ENCODE measurements around the gene TMEM132C. TPM values are rescaled to one million over a fixed set of nuclear protein-coding genes. Genes with fewer than 3 reads are reported as not detected.

The TMEM132C gene
- total and polyA plus RNA-seq, 2 of the 13 experiments (the other 11 are each of a cell fraction or from before 2014, with no cell fraction given): not detected

DNA sequence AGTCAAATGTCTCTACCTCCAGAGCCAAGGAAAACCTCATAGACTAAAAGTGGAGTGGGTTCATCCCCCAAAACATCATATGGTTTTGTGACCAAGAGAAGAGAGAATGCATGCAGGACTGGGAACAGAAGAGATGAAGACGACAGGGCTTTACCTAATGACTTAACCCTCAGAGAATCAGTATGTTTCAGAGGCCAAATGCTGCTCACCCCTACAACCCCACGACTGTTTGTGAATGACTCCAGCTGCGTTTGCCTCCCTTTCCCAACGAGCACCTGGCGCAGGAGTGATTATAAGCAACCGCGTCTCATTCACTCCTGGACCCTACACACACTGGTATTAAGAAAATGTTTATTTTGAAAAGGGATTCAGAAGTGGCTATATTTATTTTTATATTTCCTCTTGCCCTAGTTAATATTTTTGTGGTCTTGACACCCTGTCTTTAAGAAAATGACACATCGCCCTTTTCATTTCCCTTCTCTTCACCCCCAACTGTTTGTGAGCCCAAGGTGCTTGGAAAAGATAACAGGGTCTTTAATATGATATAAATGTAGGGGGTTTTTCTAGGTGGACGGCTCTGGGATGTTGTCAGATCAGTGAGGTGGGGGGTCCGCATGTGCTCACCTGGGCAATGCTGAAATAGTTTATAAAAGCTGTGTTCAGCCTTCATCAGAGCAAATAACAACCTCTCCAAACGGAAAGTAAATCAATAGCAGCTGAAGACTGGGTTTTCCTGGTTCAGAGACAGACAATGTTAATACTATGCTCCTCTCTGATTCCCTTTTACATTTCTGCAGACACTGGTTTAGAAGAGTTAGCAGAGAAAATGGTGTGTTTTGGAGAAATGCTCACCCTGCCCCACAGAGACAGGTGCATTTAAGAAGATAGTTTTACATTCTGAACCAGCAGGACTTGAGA is 479.1 kb downstream of the TMEM132C start:
- ChIA-PET CTCF (ENCODE audit: low intra/inter-chr PET ratio, low total read pairs) (no interaction called here), POLR2A (no interaction called here)
- Histone ChIP-seq H3K36me3 (replicated peaks in 1 of 2; ENCODE audit: control insufficient read depth in 1 of 2, insufficient read depth in 2 of 2, low read length in 2 of 2) (no peaks in the 10 kb centered on the region), H4K20me1 (ENCODE audit: insufficient read depth, low read length) (no peaks in the 10 kb centered on the region), H3K4me2 (ENCODE audit: low read depth, low read length) (no peak overlapping the region), H3K79me2 (ENCODE audit: insufficient read depth, low read length) (no peaks in the 10 kb centered on the region), H3K4me3 (replicated peaks in 1 of 3; ENCODE audit: insufficient read depth in 1 of 3, low read depth in 2 of 3, low read length in 3 of 3) (no peak overlapping the region), H3K9me3 (ENCODE audit: low read length) (no peaks in the 10 kb centered on the region), H3K27ac (ENCODE audit: extremely low read length, insufficient read depth, low read length) (no peak overlapping the region), H3K4me1 (ENCODE audit: insufficient read depth, low read length) (no peaks in the 10 kb centered on the region), H3K9ac (ENCODE audit: insufficient read depth, low read depth, low read length) (no peak overlapping the region), H2AFZ (ENCODE audit: low read length) (no peak overlapping the region), H3K27me3 (ENCODE audit: control insufficient read depth in 1 of 2, insufficient read depth in 2 of 2, low read length in 2 of 2) (peaks cover 2 to 47% of the 10 kb centered on the region in 2 experiments; a peak in 2 of 5 replicates)
- WGBS (ENCODE audit: low lambda C conversion rate): 22% methylated on average over 11 of the region's 11 CpGs
- FAIRE-seq (no peak), DNase-seq (ENCODE audit: low spot score) (no peak), ATAC-seq (no peak)
- TF ChIP-seq ZNF879 (CRISPR knock-in tag; IDR thresholded peaks at IDR 0.05) (no peak), ZNF557 (CRISPR knock-in tag; IDR thresholded peaks at IDR 0.05) (no peak), NBN (conservative IDR thresholded peaks at IDR 0.05) (no peak)
- in situ Hi-C loops (cut with HindIII; ENCODE audit: extremely low pct_ligation_motif_present, low pct_unique_long_range_greater_than_20kb) (no loop called here), intact Hi-C loops (cut with micrococcal nuclease; ENCODE audit: unreplicated experiment) (no loop called here)
- BruUV-seq (replicated peaks): no TSS peak

DNA sequence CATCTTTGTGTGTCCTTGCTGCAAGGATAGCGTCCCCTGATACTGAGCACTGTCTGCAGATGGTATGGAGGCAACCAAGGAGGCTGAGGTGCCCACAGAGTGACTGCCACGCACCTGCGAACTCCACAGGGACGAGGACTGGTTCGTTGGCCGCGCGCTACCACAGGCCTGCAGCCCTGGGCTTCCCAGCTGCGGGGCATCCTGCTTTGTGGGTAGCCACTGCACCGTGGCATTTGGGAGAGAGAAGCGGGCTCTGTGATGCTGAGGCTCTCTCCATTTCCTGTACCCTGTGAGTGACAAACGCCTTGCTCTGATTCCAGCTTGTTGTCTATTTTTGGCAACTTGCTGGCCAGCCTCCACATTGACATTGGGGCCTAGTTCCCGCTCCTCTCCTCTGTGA is 480.5 kb downstream of the TMEM132C start:
- Histone ChIP-seq H3K27me3 (ENCODE audit: control insufficient read depth in 1 of 2, insufficient read depth in 2 of 2, low read length in 2 of 2) (peaks cover 2 to 41% of the 10 kb centered on the region in 2 experiments; a peak in 2 of 5 replicates), H3K9ac (ENCODE audit: insufficient read depth, low read depth, low read length) (no peak overlapping the region), H2AFZ (ENCODE audit: low read length) (no peak overlapping the region), H3K36me3 (replicated peaks in 1 of 2; ENCODE audit: control insufficient read depth in 1 of 2, insufficient read depth in 2 of 2, low read length in 2 of 2) (no peaks in the 10 kb centered on the region), H3K4me3 (replicated peaks in 1 of 3; ENCODE audit: insufficient read depth in 1 of 3, low read depth in 2 of 3, low read length in 3 of 3) (no peak overlapping the region), H3K9me3 (ENCODE audit: low read length) (no peaks in the 10 kb centered on the region), H3K4me1 (ENCODE audit: insufficient read depth, low read length) (no peaks in the 10 kb centered on the region), H4K20me1 (ENCODE audit: insufficient read depth, low read length) (no peaks in the 10 kb centered on the region), H3K4me2 (ENCODE audit: low read depth, low read length) (no peak overlapping the region), H3K27ac (ENCODE audit: extremely low read length, insufficient read depth, low read length) (no peak overlapping the region), H3K79me2 (ENCODE audit: insufficient read depth, low read length) (no peaks in the 10 kb centered on the region)
- ChIA-PET CTCF (ENCODE audit: low intra/inter-chr PET ratio, low total read pairs) (no interaction called here), POLR2A (no interaction called here)
- DNase-seq (ENCODE audit: low spot score) (no peak), FAIRE-seq (no peak), ATAC-seq (no peak)
- intact Hi-C loops (cut with micrococcal nuclease; ENCODE audit: unreplicated experiment) (no loop called here), in situ Hi-C loops (cut with HindIII; ENCODE audit: extremely low pct_ligation_motif_present, low pct_unique_long_range_greater_than_20kb) (no loop called here)
- 40% methylated on average over 2 of the region's 13 CpGs for WGBS (ENCODE audit: low lambda C conversion rate)
- no TSS peak for BruUV-seq (replicated peaks)
- TF ChIP-seq TSC22D2 (CRISPR knock-in tag; IDR thresholded peaks at IDR 0.05; ENCODE audit: borderline replicate concordance): no peak
- TF ChIP-seq, protein P1, sequence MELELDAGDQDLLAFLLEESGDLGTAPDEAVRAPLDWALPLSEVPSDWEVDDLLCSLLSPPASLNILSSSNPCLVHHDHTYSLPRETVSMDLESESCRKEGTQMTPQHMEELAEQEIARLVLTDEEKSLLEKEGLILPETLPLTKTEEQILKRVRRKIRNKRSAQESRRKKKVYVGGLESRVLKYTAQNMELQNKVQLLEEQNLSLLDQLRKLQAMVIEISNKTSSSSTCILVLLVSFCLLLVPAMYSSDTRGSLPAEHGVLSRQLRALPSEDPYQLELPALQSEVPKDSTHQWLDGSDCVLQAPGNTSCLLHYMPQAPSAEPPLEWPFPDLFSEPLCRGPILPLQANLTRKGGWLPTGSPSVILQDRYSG (CRISPR knock-in tag; IDR thresholded peaks at IDR 0.05): no peak
- no peak for TF ChIP-seq STAG1 (CRISPR knock-in tag; IDR thresholded peaks at IDR 0.05)
- TF ChIP-seq THAP11 (CRISPR knock-in tag; IDR thresholded peaks at IDR 0.05): no peak
- TF ChIP-seq ZNF333 (CRISPR knock-in tag; IDR thresholded peaks at IDR 0.05; ENCODE audit: borderline replicate concordance): no peak
- TF ChIP-seq CENPT (CRISPR knock-in tag; IDR thresholded peaks at IDR 0.05; ENCODE audit: low read depth): no peak
- no peak for TF ChIP-seq ZNF430 (CRISPR knock-in tag; IDR thresholded peaks at IDR 0.05)
- TF ChIP-seq, protein P2, sequence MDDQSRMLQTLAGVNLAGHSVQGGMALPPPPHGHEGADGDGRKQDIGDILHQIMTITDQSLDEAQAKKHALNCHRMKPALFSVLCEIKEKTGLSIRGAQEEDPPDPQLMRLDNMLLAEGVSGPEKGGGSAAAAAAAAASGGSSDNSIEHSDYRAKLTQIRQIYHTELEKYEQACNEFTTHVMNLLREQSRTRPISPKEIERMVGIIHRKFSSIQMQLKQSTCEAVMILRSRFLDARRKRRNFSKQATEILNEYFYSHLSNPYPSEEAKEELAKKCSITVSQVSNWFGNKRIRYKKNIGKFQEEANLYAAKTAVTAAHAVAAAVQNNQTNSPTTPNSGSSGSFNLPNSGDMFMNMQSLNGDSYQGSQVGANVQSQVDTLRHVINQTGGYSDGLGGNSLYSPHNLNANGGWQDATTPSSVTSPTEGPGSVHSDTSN (CRISPR knock-in tag; IDR thresholded peaks at IDR 0.05; ENCODE audit: borderline replicate concordance): no peak
- no peak for TF ChIP-seq FOXP1 (IDR thresholded peaks at IDR 0.05)
- TF ChIP-seq FOXP1 (CRISPR knock-in tag; IDR thresholded peaks at IDR 0.05): no peak
- TF ChIP-seq, protein P3, sequence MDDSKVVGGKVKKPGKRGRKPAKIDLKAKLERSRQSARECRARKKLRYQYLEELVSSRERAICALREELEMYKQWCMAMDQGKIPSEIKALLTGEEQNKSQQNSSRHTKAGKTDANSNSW (CRISPR knock-in tag; IDR thresholded peaks at IDR 0.05; ENCODE audit: borderline replicate concordance): no peak
- TF ChIP-seq, protein P4, sequence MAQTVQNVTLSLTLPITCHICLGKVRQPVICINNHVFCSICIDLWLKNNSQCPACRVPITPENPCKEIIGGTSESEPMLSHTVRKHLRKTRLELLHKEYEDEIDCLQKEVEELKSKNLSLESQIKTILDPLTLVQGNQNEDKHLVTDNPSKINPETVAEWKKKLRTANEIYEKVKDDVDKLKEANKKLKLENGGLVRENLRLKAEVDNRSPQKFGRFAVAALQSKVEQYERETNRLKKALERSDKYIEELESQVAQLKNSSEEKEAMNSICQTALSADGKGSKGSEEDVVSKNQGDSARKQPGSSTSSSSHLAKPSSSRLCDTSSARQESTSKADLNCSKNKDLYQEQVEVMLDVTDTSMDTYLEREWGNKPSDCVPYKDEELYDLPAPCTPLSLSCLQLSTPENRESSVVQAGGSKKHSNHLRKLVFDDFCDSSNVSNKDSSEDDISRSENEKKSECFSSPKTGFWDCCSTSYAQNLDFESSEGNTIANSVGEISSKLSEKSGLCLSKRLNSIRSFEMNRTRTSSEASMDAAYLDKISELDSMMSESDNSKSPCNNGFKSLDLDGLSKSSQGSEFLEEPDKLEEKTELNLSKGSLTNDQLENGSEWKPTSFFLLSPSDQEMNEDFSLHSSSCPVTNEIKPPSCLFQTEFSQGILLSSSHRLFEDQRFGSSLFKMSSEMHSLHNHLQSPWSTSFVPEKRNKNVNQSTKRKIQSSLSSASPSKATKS (CRISPR knock-in tag; IDR thresholded peaks at IDR 0.05): no peak
